ENCODE measurements around the gene GAP43. TPM values are rescaled to one million over a fixed set of nuclear protein-coding genes. Genes with fewer than 3 reads are reported as not detected.

The GAP43 gene
- total RNA-seq = 0.22 TPM
- long read RNA-seq = 0 reads

- ATAC-seq (peak; percentile 86), DNase-seq (ENCODE audit: missing footprints) (no peak)
- intact Hi-C loops (cut with DNase I) = no loop called here
Measured at GRCh38 chr3:115623044-115623868, at the start of gene GAP43. GAP43 (plus strand) TSS chr3:115623510; CDS start chr3:115623690, 180 bp downstream.

- intact Hi-C loops (cut with DNase I) = no loop called here
- ATAC-seq = no peak
- no peak for DNase-seq (ENCODE audit: missing footprints)
Measured at GRCh38 chr3:115576325-115576875, 46.9 kb upstream of the GAP43 start.

- intact Hi-C loops (cut with DNase I) = no loop called here
- ATAC-seq = no peak
- DNase-seq (ENCODE audit: missing footprints) = no peak
Measured at GRCh38 chr3:115577000-115577399, 46.3 kb upstream of the GAP43 start.

- DNase-seq (ENCODE audit: missing footprints) (no peak), ATAC-seq (no peak)
- intact Hi-C loops (cut with DNase I) = no loop called here
Measured at GRCh38 chr3:115578331-115578730, 45.0 kb upstream of the GAP43 start.

GRCh38 chr3:115580566-115580965 lies 42.7 kb upstream of the GAP43 start:
- ATAC-seq (no peak), DNase-seq (ENCODE audit: missing footprints) (no peak)
- intact Hi-C loops (cut with DNase I) = no loop called here

- DNase-seq (ENCODE audit: missing footprints) = no peak
- peak; percentile 48 for ATAC-seq
- intact Hi-C loops (cut with DNase I) = no loop called here
Measured at GRCh38 chr3:115581362-115582135, 41.8 kb upstream of the GAP43 start.

- DNase-seq (ENCODE audit: missing footprints) (no peak), ATAC-seq (no peak)
- intact Hi-C loops (cut with DNase I) = no loop called here
Measured at GRCh38 chr3:115588201-115589115, 34.9 kb upstream of the GAP43 start.

GRCh38 chr3:115590873-115591272 lies 32.4 kb upstream of the GAP43 start:
- intact Hi-C loops (cut with DNase I) = no loop called here
- no peak for ATAC-seq
- no peak for DNase-seq (ENCODE audit: missing footprints)

GRCh38 chr3:115595611-115596275 lies 27.6 kb upstream of the GAP43 start:
- DNase-seq (ENCODE audit: missing footprints) (no peak), ATAC-seq (no peak)
- intact Hi-C loops (cut with DNase I) = no loop called here

GRCh38 chr3:115598216-115598615 lies 25.1 kb upstream of the GAP43 start:
- no peak for DNase-seq (ENCODE audit: missing footprints)
- intact Hi-C loops (cut with DNase I) = no loop called here
- no peak for ATAC-seq

GRCh38 chr3:115602194-115602593 lies 21.1 kb upstream of the GAP43 start:
- intact Hi-C loops (cut with DNase I) = no loop called here
- no peak for DNase-seq (ENCODE audit: missing footprints)
- no peak for ATAC-seq

GRCh38 chr3:115611630-115612029 lies 11.7 kb upstream of the GAP43 start:
- no peak for DNase-seq (ENCODE audit: missing footprints)
- ATAC-seq = no peak
- intact Hi-C loops (cut with DNase I) = no loop called here

GRCh38 chr3:115615001-115615814 lies 8.1 kb upstream of the GAP43 start:
- DNase-seq (ENCODE audit: missing footprints) (no peak), ATAC-seq (no peak)
- intact Hi-C loops (cut with DNase I) = no loop called here

- no peak for DNase-seq (ENCODE audit: missing footprints)
- intact Hi-C loops (cut with DNase I) = no loop called here
- no peak for ATAC-seq
Measured at GRCh38 chr3:115616461-115616860, 6.8 kb upstream of the GAP43 start.

GRCh38 chr3:115617591-115617990 lies 5.7 kb upstream of the GAP43 start:
- DNase-seq (ENCODE audit: missing footprints) (no peak), ATAC-seq (no peak)
- intact Hi-C loops (cut with DNase I) = no loop called here

- no peak for DNase-seq (ENCODE audit: missing footprints)
- ATAC-seq = no peak
- intact Hi-C loops (cut with DNase I) = no loop called here
Measured at GRCh38 chr3:115624029-115624741, 875 bp downstream of the GAP43 start.

GRCh38 chr3:115624901-115625300 lies 1.6 kb downstream of the GAP43 start:
- no peak for DNase-seq (ENCODE audit: missing footprints)
- ATAC-seq = no peak
- intact Hi-C loops (cut with DNase I) = no loop called here
